T-helper 1 cell treated with Interleukin-12 subunit alpha and Interleukin-12 subunit beta and Interleukin-4 antibody, amounts not matched to agents 30 ng/mL and 1 ng/mL, for 36 hours (primary cell): Measurements from ENCODE around the gene CRX. TPM values are rescaled to one million over a fixed set of nuclear protein-coding genes. Genes with fewer than 3 reads are reported as not detected.
"Not testable (repeated sequence)": the region's sequence is repeated elsewhere in the genome, so short reads cannot be mapped to it uniquely, and the experiment has no call there.

Source experiments
- intact Hi-C: fragments of 100-400 bp; cut with micrococcal nuclease; formaldehyde crosslinking; loops from one replicate; pipeline ENCODE4 v1.15.1; 2024
- total RNA-seq: library from RNA; stranded (reverse); gene quantifications from 2 replicates; pipeline ENCODE4 v1.2.3, GENCODE V29; 2022

CRX gene
- total RNA-seq, 1 donor from 2014 or later: not detected

DNA sequence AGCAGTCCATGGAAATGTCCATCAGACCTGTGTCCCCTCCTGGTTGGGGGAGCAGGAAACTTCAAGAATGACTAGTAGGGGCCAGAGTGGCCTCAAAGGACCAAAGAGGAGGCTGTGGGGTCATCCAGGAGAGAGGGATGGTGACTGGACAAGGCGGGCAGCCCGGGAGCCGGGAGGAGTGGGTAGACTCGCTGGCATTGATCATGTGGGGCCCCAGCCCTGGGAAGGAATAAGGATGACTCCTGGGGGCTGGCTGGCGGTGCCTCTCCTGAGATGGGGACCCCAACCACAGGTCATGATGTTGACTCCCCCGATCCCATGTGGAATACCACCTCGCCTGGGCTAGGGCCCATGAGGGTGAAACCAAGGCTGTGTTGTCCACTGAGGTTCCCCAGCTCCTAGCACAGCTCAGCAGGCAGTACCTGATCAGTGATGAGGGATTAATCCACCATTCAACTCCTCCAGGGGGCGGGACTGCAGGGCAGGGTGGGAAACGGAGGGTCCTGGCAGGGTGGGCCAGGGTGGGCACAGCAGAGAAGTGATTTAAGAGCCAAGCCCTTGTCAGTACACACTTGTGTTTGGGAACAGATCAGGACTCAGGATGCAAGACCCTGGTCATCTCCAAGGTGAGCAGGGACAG is 37.0 kb downstream of the CRX start, which contains the start of gene TPRX2:
TSS of gene TPRX2 (plus strand) at position 590 of the 640 bp plus-strand sequence. CDS start at position 602, 12 bp downstream.
- intact Hi-C loops: not testable (repeated sequence)

DNA sequence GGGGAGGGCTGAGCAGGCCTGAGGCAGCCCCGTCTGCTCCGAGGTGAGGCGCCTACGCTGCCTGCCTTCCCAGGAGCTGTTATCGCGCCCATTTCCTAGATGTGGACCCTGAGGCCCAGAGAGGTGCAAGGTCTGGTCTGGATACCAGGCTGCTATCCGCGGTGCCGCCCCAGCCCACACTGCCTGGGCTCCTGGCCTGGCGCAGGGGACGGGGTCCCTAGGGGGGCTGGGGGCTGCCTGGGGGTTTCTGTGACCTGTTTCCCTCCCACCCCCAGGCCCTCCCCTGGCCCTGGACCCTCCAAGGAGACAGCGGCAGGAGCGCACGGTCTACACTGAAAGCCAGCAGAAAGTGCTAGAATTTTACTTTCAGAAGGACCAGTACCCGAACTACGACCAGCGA is 38.1 kb downstream of the CRX start:
- intact Hi-C loops: not testable (repeated sequence)

DNA sequence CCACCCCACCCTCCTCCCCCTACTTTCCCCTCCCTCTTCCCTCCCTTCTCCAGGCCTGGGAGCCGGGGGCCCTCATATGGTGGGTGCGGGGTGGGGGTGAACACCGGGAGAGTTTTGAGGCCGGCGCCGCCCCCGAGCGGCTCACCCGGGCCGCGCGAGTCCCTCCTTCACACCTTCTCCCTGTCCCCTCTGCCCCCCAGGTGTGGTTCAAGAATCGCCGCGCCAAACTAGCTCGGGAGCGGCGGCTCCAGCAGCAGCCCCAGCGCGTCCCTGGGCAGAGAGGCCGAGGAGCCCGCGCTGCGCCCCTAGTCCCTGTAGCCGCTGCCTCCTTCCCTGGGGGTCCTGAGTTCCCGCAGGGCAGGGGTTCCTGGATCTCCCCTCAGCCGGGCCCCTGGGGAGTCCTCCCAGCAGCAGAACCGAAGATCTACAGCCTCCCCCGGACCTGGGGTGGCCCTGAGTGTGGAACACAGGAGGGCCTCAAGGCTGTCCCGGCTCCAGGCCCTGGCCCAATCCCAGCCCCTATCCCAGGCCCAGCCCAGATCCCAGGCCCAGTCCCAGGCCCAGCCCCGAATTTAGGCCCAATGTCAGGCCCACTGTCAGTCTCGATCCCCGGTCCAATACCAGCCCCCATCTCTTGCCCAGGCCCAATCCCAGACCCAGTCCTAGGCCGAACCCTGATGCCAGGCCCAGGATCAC is 39.0 kb downstream of the CRX start:
- intact Hi-C loops: no loop called here

DNA sequence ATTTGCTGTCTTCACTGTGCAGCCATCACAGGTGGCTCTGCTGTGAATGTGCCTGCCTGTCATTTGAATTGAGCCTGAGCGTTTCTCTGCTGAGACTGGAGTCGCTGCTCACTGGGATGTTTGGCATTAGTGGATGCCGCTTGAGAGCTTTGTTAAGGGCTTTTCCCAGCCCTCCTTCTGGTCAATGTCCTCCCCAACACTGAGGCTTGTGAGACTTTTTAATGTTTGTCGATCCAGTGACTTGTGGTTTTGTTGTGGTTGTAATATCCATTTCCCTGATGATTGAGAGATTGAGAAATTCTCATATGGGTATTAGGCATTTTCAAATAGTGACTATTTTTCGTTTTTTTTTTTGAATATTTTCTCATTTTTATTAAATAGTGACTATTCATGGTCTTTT is 39.9 kb downstream of the CRX start:
- intact Hi-C loops: no loop called here

DNA sequence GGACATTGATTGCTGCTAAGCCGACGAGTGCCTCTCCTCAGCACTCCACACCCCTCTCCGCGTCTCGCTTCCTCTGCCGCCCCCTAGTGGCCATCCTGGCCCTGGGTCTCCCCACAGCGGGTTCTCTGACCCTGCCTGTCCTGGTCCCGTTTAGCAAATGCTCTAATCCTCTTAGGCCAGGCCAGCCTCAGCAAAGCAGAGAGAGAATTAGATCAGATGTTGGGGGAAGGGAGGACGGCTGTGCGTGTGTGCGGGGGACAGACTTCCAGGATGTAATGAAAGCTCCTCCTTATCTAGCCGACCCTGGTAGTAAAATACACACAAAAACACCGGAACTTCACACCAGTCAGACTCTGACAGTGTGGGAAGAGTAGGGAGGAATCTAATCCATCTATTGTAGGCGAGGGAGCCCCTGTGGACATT is 41.8 kb downstream of the CRX start:
- intact Hi-C loops: loop anchor here (1.0 kb wide), 1 partner anchor 50 kb away; no protein-coding TSS in a partner anchor

DNA sequence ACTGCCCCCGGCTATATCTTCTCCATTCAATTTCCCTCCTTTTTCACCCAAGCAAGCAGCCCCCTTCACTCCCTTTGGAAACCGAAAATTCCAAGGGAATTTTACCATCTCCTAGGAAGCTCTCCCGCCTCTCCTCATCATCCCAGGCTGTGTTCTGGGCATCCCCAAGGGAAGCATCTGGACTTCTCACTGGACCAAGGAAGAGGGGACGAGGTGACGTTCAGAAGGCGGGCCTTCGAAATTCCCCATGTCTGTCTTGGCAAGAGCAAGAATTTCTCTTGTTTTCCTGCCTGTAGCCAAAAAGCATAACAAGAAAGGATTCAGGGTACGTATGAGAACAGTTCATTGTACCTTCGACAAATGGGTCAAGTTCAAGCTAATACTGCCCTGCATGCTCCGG is 43.4 kb downstream of the CRX start:
- intact Hi-C loops: no loop called here

DNA sequence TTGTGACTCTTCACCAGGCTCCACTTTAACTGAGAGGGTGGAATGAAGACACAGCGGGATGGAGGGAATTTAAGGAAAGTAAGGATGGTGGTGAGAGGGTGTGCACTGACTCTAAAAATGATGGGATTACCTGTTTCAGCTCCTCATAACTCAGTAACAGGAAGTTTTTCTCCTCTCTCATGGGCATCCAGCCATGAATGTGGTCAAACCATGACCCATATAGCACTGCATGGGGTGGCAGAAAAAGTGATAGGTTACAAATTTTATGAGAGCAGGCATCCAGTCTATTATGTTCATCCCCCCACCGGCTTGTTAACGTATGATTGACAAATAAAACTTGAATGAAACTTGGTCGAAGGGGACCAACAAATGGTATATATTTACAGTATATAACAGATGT is 57.2 kb downstream of the CRX start:
- intact Hi-C loops: no loop called here

DNA sequence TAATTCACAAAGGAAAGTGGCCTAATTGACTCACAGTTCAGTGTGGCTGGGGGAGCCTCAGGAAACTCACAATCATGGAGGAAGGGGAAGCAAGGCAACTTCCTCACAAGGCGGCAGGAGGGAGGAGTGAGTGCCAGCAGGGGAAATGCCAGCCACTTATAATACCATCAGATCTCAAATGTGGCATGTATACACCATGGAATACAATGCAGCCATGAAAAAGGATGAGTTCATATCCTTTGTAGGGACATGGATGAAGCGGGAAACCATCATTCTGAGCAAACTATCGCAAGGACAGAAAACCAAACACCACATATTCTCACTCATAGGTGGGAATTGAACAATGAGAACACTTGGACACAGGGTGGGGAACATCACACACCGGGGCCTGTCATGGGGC is 57.6 kb downstream of the CRX start:
- intact Hi-C loops: not testable (repeated sequence)

DNA sequence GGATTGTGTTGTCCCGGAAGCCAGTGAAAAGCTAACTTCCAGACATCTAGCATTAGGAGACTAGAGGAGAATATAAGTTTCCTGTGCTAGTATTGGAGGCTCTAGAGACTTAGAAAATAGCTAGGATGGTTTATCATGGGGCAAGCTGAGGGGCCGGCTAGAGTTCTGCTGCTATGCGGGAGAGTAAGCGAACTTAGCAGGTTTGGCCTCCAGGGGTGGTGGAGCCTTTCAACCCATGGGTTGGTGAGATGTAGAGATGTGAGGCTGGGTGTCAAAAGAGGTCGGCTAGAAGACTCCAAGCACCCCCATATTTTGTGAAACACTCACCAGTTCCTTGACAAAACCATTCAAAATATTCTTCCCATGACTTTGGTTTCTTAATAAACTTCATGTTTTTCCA is 60.0 kb downstream of the CRX start:
- intact Hi-C loops: no loop called here

DNA sequence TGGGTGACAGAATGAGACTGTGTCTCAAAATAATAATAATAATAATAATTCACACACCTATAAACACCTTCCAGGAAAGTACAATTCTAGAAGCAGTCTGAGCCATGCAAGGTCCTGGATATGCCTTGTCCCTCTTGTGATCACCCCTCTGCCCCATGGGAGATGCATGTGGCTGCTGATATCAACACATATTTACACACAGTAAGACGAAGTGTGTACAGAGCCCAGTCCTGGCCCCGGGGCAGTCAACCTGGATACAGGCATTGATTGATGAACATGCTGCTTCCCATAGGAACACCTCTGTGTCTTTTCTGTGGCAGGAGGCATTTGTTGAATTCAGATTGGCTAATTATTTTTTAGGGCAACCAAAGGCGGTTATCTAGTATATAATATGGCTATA is 61.2 kb downstream of the CRX start:
- intact Hi-C loops: no loop called here

DNA sequence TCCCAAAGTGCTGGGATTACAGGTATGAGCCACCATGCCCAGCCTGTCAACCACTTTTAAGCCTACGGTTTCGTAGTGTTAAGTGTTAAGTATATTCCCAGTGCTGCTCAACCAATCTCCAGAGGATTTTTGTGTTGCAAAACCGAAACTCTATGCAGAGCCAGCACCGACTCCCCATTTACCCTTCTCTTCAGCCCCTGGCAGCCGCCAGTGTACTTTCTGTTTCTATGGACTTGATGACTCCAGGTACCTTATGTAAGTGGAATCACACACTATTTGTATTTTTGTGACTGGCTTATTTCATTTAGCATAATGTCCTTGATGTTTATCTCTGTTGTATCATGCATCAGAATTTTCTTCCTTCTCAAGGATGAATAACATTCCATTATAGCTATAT is 63.3 kb downstream of the CRX start:
- intact Hi-C loops: no loop called here

DNA sequence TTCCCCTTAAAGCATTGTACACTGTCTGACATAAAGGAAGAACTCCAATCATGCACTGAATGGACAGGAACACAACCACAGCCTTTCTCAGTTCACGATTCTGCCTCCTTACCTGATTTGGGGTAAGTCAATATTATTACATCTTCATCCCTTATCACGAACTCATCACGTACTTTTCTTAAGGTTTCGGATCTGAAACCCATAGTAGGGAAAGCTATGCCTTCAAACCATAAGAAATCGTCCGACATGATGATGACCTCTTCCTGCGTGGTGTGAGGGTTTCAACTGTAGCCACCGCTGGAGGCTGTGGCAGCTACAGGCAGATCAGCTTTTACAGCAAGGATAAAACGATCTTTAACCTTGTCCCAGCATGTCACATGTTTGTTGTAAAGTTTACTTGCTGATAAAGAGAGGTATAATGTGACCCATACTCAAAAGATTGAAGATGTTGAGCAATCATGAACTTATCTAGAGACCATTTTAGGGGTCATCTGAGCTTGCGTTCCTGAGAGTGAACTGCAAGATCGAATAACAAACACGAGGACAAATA is 64.3 kb downstream of the CRX start, which contains the start of gene SULT2A1:
TSS of gene SULT2A1 (minus strand) at position 306 of the 550 bp plus-strand sequence. CDS start at position 248, 58 bp downstream.
- intact Hi-C loops: no loop called here

DNA sequence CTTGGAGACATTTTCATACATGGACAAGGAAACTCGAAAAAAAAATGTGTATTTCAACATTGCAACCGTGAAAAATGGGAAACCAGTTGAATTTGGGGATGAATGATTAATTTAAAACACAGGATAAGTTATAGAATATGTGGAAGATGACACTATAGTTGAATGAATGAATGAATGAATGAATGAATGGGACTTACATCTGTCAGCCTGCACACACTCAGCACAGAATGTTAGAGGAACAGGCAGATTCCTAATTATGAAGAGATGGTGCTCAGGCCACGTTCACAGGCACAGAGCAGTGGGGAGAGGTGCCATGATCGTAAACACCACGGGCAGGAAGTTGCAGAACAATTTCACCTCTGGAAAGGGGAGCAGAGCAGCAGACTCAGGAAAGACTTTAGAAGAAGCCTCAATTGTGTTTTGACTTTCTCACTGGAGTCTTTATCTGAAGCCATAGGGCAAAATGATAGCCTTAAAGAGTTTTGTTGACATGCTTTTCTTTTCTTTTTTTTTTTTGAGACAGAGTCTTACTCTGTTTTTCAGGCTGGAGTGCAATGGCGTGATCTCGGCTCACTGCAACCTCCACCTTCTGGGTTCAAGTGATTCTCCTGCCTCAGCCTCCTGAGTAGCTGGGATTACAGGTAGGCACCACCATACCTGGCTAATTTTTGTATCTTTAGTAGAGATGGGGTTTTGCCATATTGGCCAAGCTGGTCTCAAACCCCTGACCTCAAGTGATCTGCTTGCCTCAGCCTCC is 69.3 kb downstream of the CRX start:
- intact Hi-C loops: no loop called here

DNA sequence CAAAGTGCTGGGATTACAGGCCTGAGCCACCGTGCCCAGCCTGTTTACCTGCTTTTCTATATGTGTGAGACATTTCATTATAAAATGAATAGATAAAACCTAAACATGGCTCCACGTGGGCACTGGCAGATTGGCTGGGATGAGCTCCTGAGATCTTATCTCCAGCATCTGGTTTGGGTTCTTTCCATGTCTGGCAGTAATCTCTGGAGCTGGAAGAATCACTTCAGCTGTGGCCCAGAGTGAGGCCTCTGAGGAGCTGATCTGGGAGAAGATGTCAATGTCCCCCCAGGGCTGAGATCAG is 69.8 kb downstream of the CRX start:
- intact Hi-C loops: no loop called here

DNA sequence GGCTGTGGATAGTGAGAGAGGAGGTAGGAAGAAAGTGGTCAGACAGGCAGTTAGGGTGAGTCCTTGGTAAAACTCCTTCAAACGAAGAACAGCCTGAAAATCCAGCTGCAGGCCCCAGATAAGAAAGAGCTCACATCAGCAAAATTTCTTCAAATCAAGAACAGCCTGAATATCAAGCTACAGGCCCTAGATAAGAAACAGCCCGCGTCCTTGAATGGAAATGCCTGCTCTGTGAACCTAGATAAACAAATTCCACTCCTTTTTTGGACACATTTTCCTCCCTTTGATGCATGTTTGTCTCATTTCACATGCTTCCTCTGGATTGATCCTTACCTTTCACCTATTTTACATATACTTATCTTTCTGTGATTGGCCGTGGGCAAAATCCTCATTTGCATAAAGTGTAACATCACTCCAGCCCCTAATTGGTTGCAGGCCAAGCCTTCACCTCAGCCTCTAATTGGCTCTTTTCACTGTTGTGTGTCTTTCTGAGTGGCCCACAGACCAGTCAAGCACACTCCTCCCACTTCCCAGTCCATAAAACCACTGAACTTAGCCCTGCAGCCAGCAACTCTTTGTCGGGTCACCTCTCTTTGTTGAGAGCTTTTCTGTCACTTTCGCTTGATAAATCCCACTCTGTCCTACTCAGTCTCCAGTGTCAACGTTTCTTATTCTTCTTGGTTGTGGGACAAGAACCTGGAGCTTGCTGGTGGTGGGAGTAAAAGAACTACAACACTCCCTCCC is 70.4 kb downstream of the CRX start:
- intact Hi-C loops: no loop called here

Other genes starting within 250 kb of the CRX start
- gene ZNF541, start 248.8 kb upstream of the CRX start, total RNA-seq: 0.12 TPM in 2 replicates
- gene BICRA, start 212.8 kb upstream of the CRX start, total RNA-seq: 18.1 and 20.6 TPM in 2 replicates
- 0.47 and 0.49 TPM in 2 replicates for gene EHD2, start 108.5 kb upstream of the CRX start, total RNA-seq
- gene NOP53, start 76.4 kb upstream of the CRX start, total RNA-seq: 292 and 295 TPM in 2 replicates
- 82.9 and 89.1 TPM in 2 replicates for gene SELENOW, start 43.2 kb upstream of the CRX start, total RNA-seq
- not detected in 2 replicates for gene TPRX1, start 17.4 kb upstream of the CRX start, total RNA-seq
- not detected in 2 replicates for gene TPRX2, start 37.3 kb downstream of the CRX start, total RNA-seq
- not detected in 2 replicates for gene SULT2A1, start 64.4 kb downstream of the CRX start, total RNA-seq
- gene BSPH1, start 170.2 kb downstream of the CRX start, total RNA-seq: not detected in 2 replicates
- gene ELSPBP1, start 172.7 kb downstream of the CRX start, total RNA-seq: not detected in 2 replicates
- gene CABP5, start 222.1 kb downstream of the CRX start, total RNA-seq: not detected in 2 replicates